H54 (cell line): ENCODE results near the gene BUD23.
"Not testable (repeated sequence)": the region's sequence is repeated elsewhere in the genome, so short reads cannot be mapped to it uniquely, and the experiment has no call there.

ENCODE experiments used
- DNase-seq: peaks from one replicate; pipeline ENCODE4 v3.0.0; 2011; ENCODE audit warnings: low spot score, mixed read lengths; ENCODE audit not compliant: insufficient read length
- FAIRE-seq: peaks from 3 replicates; lab custom pipeline; 2011; peaks lifted over from hg19 to GRCh38; lab: Jason Lieb, UNC
- POLR2A ChIP-seq: IDR thresholded peaks from 2 replicates; pipeline ENCODE4 v1.6.1; 2011; ENCODE audit warnings: low read depth, mild to moderate bottlenecking, low read length

BUD23 gene

GRCh38 chr7:73702226-73702625 is 18.8 kb downstream of the BUD23 start:
- no peak for FAIRE-seq
- TF ChIP-seq POLR2A, result no peak

DNA sequence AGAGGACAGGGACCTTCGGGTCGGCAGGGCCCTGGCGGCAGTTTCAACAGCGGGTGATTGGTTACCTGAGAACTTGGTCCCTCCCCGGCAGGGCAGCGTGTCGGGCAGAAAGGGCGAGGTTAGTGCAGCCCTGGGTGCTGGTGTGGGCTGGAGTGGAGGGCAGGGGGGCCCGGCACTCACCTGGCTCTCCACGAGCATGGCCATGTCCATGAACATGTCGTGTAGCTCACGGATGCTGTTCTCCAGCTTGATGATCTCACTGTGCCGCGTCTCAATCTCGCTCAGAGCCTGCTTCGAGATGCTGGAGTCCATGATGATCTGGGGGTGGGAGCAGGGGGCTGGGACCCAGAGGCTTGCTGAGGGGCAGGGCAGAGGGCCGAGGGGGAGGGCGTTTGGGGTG is 19.3 kb downstream of the BUD23 start:
- DNase-seq (no peak), FAIRE-seq (no peak)
- no peak for TF ChIP-seq POLR2A

More at GRCh38 chr7:73702226-73702625, 18.8 kb downstream of the BUD23 start:
- DNase-seq, result no peak

- TF ChIP-seq POLR2A, result no peak
- no peak for FAIRE-seq
Measured at GRCh38 chr7:73703225-73703624, 19.8 kb downstream of the BUD23 start.

GRCh38 chr7:73703757-73704639 is 20.6 kb downstream of the BUD23 start:
- FAIRE-seq, result no peak
- no peak for DNase-seq
- TF ChIP-seq POLR2A, result no peak

More at GRCh38 chr7:73703225-73703624, 19.8 kb downstream of the BUD23 start:
- DNase-seq, result no peak

DNA sequence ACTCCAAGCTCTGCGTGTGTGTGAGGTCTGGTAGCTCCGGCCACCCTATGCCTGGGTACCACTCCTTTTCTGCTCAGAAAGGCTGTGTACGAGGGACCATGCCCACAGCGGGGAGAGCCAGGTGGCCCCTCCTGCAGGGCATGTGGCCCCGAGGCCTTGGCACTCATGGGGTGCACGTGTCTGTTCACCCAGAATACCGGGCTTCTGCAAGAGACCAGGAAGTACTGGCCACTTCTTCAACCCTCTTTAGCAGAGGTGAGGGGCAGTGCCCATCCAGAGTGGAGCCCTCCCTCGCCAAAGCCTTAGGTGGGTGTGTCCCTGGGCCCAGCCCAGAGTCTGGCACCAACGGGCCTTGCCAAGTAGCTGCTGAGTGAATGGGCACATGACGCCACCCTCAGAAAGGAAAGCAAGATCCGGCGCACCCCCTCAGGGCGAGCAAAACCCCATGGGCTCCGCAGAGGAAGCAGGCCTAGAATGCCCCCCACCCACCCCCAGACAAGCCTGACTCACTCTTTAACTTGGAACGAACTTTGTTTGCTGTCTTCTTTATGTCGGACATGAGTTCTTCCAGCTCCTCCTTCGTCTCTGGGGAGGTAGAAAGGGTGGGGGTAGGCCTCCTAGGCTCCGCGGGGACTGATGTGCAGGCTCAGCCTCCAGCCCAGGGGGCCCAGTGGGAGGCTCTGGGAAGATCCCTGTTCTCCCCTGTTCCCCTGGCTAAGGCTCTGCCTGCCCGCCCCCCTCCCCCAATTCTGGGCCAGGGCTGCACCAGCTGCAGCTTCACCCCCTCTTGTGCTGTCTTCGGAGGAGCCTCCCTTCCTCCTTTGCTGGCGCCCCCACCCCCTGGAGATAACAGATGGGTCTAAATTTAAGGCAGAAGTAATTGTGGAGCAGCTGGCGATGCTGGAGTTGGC is 21.5 kb downstream of the BUD23 start:
- DNase-seq, result peak; percentile 81
- FAIRE-seq, result no peak
- no peak for TF ChIP-seq POLR2A

GRCh38 chr7:73705551-73705920 is 22.1 kb downstream of the BUD23 start:
- no peak for DNase-seq
- no peak for FAIRE-seq
- TF ChIP-seq POLR2A, result 0 out of 2 replicates have a peak, but pooled peaks have one; percentile 11

- DNase-seq, result peak; percentile 81
- TF ChIP-seq POLR2A, result no peak
- no peak for FAIRE-seq
Measured at GRCh38 chr7:73706126-73707044, 23.0 kb downstream of the BUD23 start.

DNA sequence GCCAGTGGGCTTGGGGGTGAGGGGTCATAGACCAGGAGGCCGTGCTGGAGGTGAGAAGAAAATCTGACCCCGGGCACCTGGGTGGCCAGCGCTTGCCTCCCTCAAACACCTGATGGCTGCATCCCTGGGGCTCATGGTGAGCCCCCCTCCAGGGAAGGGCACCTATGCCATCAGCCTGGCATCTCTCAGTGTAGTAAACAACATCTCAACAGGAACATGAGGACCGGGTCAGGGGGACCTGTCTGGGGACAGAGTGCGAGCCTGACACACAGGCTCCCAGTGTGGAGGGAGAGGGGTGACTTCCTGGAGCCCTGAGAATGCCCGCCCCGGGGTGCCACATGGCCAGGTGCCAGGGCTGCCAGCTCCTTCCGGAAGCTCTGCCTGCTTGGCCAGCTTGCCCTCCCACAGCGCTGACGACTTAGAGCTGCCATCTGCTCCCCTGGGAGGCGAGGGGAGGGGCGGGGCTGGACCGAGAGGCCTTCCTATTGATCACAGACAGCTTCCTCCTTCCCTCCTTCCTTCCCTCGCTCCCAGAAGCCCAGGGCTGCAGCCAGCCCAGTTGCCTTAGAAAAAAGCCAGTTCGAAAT is 23.7 kb downstream of the BUD23 start:
- peak; percentile 58 for FAIRE-seq
- TF ChIP-seq POLR2A, result peak; percentile 23; the same call in 1 of the 2 replicates
- peak; percentile 91 for DNase-seq

- no peak for FAIRE-seq
- no peak for DNase-seq
- TF ChIP-seq POLR2A, result no peak
Measured at GRCh38 chr7:73708961-73709549, 25.7 kb downstream of the BUD23 start.

GRCh38 chr7:73712773-73713172 is 29.4 kb downstream of the BUD23 start:
- no peak for TF ChIP-seq POLR2A
- DNase-seq (no peak), FAIRE-seq (no peak)

- not testable (repeated sequence) for DNase-seq, FAIRE-seq
Measured at GRCh38 chr7:73713319-73713718, 29.9 kb downstream of the BUD23 start.

DNA sequence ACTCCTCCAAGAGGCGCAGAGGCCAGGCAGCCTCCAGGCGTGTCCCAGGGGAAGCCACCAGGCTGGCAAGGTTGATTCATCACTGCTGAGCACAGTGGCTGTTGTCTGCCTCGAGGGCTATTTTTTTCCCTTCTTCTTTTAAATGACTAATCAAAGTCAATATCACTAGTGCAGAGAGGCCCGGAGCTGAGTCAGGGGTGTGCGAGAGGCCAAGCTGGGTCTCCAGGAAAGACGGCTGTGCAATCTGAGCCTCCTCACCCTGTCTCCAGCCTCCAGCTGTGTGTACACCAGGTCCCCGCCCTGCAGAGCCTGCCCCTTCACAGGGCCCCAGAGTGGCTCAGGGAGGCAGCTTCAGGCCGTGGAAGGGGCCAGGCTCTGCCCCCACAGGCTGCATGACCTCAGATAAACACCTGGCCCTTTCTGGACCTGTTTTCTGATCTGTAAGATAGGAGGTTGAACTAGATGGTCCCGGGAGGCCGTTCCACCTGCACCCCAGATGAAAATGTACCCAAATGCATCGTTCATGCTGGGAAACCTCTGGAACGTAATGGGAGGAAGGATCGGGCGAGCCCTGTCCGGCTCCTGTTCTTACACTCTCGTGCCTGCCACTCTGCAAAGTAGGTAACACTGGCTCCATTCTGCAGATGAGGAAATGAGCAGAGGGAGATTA is 32.4 kb downstream of the BUD23 start:
- TF ChIP-seq POLR2A, result no peak
- FAIRE-seq (peak; percentile 79), DNase-seq (peak; percentile 97)
